ENCODE data around the gene ANKRD44. TPM values are rescaled to one million over a fixed set of nuclear protein-coding genes. Genes with fewer than 3 reads are reported as not detected.

Gene ANKRD44
- total RNA-seq, 1 experiment from 2014 or later: 0.68 TPM

GRCh38 chr2:197268786-197269584, 41.6 kb downstream of the ANKRD44 start:
- no peaks in the 10 kb centered on the region for H3K27me3 Mint-ChIP-seq (ENCODE audit: low read depth)
- ChIA-PET POLR2A (no interaction called here), CTCF (no interaction called here)
- DNase-seq (ENCODE audit: low spot score): no peak
- no peak overlapping the region for H3K4me3 Mint-ChIP-seq
- no peaks in the 10 kb centered on the region for H3K9me3 Mint-ChIP-seq
- no peak overlapping the region for H3K27ac Mint-ChIP-seq
- no peaks in the 10 kb centered on the region for H3K36me3 Mint-ChIP-seq
- ATAC-seq: no peak
- TF ChIP-seq FOXJ3 (CRISPR knock-in tag; IDR thresholded peaks at IDR 0.05; ENCODE audit: borderline replicate concordance) (no peak), MLX (CRISPR knock-in tag; IDR thresholded peaks at IDR 0.05) (no peak), EMX1 (CRISPR knock-in tag; IDR thresholded peaks at IDR 0.05) (no peak), USF2 (CRISPR knock-in tag; IDR thresholded peaks at IDR 0.05) (no peak), NFE2L1 (CRISPR knock-in tag; IDR thresholded peaks at IDR 0.05) (no peak), IRF2 (CRISPR knock-in tag; IDR thresholded peaks at IDR 0.05; ENCODE audit: borderline replicate concordance, low read depth) (no peak), HMGA2 (CRISPR knock-in tag; IDR thresholded peaks at IDR 0.05) (no peak), GABPB1 (CRISPR knock-in tag; IDR thresholded peaks at IDR 0.05) (no peak), PRRX2 (CRISPR knock-in tag; IDR thresholded peaks at IDR 0.05) (no peak), NFYB (CRISPR knock-in tag; conservative IDR thresholded peaks at IDR 0.05; ENCODE audit: low read depth) (no peak), NR3C1 (CRISPR knock-in tag; conservative IDR thresholded peaks at IDR 0.05; ENCODE audit: low read depth) (no peak), CREM (CRISPR knock-in tag; IDR thresholded peaks at IDR 0.05) (no peak), GRHL2 (CRISPR knock-in tag; IDR thresholded peaks at IDR 0.05; ENCODE audit: insufficient replicate concordance, severe bottlenecking) (no peak), JAZF1 (CRISPR knock-in tag; IDR thresholded peaks at IDR 0.05) (no peak)
- TF ChIP-seq, protein P1, sequence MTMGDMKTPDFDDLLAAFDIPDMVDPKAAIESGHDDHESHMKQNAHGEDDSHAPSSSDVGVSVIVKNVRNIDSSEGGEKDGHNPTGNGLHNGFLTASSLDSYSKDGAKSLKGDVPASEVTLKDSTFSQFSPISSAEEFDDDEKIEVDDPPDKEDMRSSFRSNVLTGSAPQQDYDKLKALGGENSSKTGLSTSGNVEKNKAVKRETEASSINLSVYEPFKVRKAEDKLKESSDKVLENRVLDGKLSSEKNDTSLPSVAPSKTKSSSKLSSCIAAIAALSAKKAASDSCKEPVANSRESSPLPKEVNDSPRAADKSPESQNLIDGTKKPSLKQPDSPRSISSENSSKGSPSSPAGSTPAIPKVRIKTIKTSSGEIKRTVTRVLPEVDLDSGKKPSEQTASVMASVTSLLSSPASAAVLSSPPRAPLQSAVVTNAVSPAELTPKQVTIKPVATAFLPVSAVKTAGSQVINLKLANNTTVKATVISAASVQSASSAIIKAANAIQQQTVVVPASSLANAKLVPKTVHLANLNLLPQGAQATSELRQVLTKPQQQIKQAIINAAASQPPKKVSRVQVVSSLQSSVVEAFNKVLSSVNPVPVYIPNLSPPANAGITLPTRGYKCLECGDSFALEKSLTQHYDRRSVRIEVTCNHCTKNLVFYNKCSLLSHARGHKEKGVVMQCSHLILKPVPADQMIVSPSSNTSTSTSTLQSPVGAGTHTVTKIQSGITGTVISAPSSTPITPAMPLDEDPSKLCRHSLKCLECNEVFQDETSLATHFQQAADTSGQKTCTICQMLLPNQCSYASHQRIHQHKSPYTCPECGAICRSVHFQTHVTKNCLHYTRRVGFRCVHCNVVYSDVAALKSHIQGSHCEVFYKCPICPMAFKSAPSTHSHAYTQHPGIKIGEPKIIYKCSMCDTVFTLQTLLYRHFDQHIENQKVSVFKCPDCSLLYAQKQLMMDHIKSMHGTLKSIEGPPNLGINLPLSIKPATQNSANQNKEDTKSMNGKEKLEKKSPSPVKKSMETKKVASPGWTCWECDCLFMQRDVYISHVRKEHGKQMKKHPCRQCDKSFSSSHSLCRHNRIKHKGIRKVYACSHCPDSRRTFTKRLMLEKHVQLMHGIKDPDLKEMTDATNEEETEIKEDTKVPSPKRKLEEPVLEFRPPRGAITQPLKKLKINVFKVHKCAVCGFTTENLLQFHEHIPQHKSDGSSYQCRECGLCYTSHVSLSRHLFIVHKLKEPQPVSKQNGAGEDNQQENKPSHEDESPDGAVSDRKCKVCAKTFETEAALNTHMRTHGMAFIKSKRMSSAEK (CRISPR knock-in tag; IDR thresholded peaks at IDR 0.05; ENCODE audit: borderline replicate concordance): no peak
- TF ChIP-seq, protein P2, sequence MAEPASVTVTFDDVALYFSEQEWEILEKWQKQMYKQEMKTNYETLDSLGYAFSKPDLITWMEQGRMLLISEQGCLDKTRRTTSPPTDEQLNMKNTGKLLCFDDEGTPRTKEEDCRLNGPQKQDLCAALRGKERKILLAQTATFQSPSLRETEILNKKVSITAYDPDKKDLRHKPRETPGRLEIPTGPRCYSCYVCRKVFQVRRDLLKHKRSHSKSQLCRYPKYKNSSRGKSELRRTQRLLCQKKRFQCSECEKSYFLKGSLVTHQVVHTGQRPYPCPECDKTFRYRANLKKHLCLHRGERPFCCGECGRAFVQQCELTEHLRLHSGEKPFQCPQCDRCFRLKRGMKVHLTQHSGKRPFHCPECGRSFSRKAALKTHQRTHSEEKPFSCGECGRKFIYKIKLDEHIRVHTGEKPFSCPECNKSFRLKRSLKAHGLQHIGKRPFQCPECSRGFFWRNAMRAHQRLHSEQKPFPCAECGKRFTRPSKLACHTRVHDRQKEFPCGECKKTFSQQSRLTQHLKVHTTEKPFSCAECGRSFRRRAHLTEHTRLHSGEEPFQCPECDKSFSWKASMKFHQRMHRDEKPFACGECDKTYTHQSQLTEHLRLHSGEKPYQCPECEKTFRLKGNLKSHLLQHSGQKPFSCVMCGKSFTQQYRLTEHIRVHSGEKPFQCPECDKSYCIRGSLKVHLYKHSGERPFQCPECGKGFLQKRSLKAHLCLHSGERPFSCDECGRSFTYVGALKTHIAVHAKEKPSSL (CRISPR knock-in tag; conservative IDR thresholded peaks at IDR 0.05): no peak
- TF ChIP-seq, protein P3, sequence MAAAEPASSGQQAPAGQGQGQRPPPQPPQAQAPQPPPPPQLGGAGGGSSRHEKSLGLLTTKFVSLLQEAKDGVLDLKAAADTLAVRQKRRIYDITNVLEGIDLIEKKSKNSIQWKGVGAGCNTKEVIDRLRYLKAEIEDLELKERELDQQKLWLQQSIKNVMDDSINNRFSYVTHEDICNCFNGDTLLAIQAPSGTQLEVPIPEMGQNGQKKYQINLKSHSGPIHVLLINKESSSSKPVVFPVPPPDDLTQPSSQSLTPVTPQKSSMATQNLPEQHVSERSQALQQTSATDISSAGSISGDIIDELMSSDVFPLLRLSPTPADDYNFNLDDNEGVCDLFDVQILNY (CRISPR knock-in tag; IDR thresholded peaks at IDR 0.05): no peak
- TF ChIP-seq, protein P4, sequence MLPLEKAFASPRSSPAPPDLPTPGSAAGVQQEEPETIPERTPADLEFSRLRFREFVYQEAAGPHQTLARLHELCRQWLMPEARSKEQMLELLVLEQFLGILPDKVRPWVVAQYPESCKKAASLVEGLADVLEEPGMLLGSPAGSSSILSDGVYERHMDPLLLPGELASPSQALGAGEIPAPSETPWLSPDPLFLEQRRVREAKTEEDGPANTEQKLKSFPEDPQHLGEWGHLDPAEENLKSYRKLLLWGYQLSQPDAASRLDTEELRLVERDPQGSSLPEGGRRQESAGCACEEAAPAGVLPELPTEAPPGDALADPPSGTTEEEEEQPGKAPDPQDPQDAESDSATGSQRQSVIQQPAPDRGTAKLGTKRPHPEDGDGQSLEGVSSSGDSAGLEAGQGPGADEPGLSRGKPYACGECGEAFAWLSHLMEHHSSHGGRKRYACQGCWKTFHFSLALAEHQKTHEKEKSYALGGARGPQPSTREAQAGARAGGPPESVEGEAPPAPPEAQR (CRISPR knock-in tag; IDR thresholded peaks at IDR 0.05): no peak
- no peaks in the 10 kb centered on the region for H3K4me1 Mint-ChIP-seq
